Measurements from ENCODE around the gene TPX2.
A peak's percentile ranks its signal among the peaks of the same experiment; 100 is the strongest.

TPX2 gene

DNA sequence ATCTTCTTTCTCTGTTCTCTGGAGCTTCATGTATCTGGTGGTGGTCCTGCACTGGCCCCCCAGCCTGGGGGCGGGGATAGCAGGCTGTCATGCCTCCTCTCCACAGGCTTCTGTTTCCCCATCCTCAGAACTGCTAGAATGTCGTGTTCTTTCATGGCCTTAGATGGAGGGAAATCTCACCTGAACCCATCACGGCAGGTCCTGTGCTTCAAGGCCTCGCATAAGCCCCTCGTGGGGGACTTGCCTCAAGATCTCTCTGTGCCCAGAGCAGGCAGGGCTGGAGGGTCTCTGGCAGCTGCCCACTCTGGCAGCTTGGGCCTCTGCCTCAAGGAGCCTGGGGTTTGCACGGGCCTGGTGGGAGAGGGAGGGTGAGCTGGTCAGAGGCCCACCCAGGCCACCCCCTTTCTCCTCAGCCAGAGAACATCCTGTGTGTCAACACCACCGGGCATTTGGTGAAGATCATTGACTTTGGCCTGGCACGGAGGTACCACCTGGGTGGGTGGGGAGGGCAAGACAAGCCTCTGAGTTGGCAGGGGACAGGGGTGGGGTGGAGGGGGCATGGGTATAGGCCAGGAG lies 91.4 kb downstream of the TPX2 start:
- TF ChIP-seq, protein P1, sequence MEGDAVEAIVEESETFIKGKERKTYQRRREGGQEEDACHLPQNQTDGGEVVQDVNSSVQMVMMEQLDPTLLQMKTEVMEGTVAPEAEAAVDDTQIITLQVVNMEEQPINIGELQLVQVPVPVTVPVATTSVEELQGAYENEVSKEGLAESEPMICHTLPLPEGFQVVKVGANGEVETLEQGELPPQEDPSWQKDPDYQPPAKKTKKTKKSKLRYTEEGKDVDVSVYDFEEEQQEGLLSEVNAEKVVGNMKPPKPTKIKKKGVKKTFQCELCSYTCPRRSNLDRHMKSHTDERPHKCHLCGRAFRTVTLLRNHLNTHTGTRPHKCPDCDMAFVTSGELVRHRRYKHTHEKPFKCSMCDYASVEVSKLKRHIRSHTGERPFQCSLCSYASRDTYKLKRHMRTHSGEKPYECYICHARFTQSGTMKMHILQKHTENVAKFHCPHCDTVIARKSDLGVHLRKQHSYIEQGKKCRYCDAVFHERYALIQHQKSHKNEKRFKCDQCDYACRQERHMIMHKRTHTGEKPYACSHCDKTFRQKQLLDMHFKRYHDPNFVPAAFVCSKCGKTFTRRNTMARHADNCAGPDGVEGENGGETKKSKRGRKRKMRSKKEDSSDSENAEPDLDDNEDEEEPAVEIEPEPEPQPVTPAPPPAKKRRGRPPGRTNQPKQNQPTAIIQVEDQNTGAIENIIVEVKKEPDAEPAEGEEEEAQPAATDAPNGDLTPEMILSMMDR (IDR thresholded peaks at IDR 0.05; ENCODE audit: borderline replicate concordance, insufficient read depth, low read depth, low read length) = no peak
- H3K4me3 ChIP-seq (ENCODE audit: low read depth, low read length) = no peak overlapping the region

DNA sequence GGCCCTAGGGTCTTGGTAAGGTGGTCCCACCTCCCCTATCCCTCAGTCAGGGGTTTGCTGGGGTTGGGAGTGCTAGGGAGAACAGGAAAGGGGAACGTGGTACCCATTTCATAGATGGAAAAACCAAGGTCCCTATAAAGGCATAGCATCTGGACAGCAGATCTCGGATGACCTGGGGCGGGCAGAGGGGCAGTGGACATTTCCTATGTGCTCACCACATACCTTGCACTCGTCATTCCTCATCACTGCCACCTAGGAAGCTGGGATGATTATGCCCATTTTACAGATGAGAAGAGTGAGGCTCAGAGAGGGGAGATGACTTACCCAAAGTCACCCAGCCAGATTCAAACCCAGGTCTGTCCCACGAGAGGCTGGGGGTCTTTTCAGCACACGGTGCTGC lies 92.1 kb downstream of the TPX2 start:
- H3K4me3 ChIP-seq (ENCODE audit: low read depth, low read length) = no peak overlapping the region
- TF ChIP-seq, protein P1 (IDR thresholded peaks at IDR 0.05; ENCODE audit: borderline replicate concordance, insufficient read depth, low read depth, low read length) = no peak

DNA sequence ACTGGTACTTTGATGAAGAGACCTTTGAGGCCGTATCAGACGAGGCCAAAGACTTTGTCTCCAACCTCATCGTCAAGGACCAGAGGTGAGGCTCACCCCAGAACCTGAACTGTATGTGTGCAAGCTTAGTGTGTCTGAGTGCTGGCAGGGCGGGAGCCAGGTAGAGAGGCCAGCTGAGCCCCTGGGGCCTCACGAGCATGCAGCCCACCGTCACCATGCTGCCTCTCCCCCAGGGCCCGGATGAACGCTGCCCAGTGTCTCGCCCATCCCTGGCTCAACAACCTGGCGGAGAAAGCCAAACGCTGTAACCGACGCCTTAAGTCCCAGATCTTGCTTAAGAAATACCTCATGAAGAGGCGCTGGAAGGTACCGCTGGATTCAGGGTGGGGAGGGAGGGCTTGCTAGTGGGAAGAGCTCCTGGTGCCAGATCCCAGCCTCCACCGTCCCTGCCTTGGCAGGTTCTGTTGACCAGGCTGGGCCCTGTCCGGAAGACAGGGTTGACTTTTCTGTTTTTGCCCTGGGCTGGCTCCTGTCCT lies 92.7 kb downstream of the TPX2 start:
- no peak overlapping the region for H3K4me3 ChIP-seq (ENCODE audit: low read depth, low read length)
- TF ChIP-seq, protein P1 (IDR thresholded peaks at IDR 0.05; ENCODE audit: borderline replicate concordance, insufficient read depth, low read depth, low read length) = no peak

DNA sequence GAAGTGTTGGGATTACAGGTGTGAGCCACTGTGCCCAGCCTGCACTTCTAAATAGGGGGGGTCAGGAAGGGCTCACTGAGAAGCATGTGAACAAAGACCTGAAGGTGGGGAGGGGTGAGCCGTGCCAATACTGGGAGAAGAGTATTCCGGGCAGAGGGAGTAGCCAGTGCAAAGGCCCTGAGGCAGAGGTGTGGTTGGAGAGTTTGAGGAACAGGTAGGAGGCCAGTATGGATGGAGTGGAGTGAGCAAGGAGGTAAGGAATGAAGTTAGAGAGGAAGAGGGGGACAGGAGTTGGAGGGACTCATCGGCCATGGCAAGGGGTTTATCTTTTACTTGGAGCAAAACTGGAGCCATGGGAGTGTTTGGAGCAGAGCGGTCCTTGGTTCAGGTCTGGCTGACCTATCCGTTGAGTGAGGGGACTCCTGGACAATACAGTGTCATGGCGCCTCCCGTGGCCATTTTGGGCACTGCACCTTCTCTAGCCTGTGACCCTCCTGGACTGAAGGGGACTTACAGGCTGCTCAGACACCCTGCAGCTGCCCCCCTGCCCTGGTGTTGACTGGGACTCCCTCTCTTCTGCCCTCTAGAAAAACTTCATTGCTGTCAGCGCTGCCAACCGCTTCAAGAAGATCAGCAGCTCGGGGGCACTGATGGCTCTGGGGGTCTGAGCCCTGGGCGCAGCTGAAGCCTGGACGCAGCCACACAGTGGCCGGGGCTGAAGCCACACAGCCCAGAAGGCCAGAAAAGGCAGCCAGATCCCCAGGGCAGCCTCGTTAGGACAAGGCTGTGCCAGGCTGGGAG lies 94.2 kb downstream of the TPX2 start:
- TF ChIP-seq, protein P1 (IDR thresholded peaks at IDR 0.05; ENCODE audit: borderline replicate concordance, insufficient read depth, low read depth, low read length) = peak; percentile 97
- no peak overlapping the region for H3K4me3 ChIP-seq (ENCODE audit: low read depth, low read length)

DNA sequence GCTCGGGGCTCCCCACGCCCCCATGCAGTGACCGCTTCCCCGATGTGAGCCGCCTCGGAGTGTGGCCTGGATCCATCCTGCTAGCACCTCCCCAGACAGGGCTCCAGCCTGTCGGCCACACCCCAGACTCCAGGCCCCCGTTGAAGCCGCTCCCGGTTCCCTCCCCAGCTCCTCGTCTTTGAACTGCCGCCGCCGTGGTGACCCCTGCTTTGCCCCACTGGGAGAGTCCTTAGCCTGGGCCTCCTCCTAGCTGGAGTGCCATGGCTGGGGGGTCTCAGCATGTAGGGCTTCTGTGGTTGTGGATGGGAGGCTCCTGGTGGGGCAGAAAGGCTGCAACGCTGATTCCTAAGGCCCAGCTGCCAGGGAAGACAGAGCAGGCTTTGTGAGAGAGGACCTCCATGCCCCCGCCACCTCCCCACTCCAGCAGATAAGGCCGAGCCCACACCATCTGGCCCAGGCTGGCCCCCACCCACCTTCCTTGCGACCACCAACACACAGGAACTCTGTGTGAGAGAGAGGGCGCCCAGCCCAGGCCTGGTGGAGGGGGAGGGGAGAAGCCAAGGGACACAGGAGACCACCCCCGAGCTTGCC lies 94.9 kb downstream of the TPX2 start:
- TF ChIP-seq, protein P1 (IDR thresholded peaks at IDR 0.05; ENCODE audit: borderline replicate concordance, insufficient read depth, low read depth, low read length) = no peak
- H3K4me3 ChIP-seq (ENCODE audit: low read depth, low read length) = no peak overlapping the region

DNA sequence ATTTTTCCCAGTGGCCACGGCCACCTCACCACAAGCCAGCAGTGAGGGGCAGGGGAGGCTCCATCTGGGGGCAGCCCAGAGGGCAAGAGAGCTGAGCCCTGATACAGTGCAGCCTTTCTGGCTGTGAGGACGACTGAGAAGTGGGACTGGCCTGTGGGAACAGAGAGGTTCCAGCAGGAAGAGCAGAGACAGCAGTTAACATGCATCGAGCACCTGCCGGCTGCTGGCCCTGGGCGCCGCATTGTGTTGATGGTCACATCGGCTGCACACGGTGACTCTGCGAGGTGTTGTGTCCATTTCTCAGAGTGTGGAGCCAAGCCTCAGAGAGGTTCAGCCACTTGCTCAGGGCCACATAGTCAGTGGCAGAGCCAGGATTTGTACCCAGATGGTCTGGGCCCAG lies 96.5 kb downstream of the TPX2 start:
- no peak overlapping the region for H3K4me3 ChIP-seq (ENCODE audit: low read depth, low read length)
- TF ChIP-seq, protein P1 (IDR thresholded peaks at IDR 0.05; ENCODE audit: borderline replicate concordance, insufficient read depth, low read depth, low read length) = no peak
